Astrocyte (in vitro differentiated cells and primary cell): ENCODE results near the gene LZTS3.

Experiments
- EZH2 ChIP-seq: IDR thresholded peaks from 2 replicates; pipeline ENCODE4 v1.6.1; 2012; ENCODE audit warnings: mild to moderate bottlenecking, low read length, inconsistent platforms; ENCODE audit not compliant: insufficient read depth
- TF ChIP-seq, protein P1 (sequence below): IDR thresholded peaks from 2 replicates; pipeline ENCODE4 v1.5.1; 2011; ENCODE audit warnings: low read depth, mild to moderate bottlenecking, inconsistent platforms, low read length, moderate library complexity; ENCODE audit not compliant: insufficient read depth

DNA sequence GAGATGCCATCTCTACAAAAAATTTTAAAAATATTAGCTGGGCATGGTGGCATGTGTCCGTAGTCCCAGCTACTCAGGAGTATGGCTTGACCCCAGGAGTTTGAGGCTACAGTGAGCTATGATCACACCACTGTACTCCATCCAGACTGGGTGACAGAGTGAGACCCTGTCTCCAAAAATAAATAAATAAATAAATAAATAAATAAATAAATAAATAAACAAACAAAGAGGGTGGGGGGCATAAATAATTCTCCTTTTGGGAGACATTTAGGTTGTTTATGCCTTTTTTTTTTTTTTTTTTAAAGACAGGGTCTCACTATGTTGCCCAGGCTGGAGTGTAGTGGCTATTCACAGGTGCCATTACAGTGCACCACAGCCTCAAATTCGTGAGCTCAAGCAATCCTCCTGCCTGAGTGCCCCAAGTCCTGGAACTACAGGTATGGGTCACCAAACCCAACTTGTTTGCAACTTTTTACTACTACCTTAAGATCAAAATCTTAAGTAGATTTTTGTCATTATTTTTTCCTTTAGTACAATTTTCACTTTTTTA is 43.2 kb downstream of the LZTS3 start:
- TF ChIP-seq, protein P1, sequence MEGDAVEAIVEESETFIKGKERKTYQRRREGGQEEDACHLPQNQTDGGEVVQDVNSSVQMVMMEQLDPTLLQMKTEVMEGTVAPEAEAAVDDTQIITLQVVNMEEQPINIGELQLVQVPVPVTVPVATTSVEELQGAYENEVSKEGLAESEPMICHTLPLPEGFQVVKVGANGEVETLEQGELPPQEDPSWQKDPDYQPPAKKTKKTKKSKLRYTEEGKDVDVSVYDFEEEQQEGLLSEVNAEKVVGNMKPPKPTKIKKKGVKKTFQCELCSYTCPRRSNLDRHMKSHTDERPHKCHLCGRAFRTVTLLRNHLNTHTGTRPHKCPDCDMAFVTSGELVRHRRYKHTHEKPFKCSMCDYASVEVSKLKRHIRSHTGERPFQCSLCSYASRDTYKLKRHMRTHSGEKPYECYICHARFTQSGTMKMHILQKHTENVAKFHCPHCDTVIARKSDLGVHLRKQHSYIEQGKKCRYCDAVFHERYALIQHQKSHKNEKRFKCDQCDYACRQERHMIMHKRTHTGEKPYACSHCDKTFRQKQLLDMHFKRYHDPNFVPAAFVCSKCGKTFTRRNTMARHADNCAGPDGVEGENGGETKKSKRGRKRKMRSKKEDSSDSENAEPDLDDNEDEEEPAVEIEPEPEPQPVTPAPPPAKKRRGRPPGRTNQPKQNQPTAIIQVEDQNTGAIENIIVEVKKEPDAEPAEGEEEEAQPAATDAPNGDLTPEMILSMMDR: no peak
- no peak for TF ChIP-seq EZH2
